CD4-positive, alpha-beta T cell (primary cell): ENCODE data around the gene CDC20. TPM values are rescaled to one million over a fixed set of nuclear protein-coding genes. Genes with fewer than 3 reads are reported as not detected.

Source experiments
- ATAC-seq: fragments of 200-7000 bp; cut with Tn5 transposase; one replicate; pipeline ENCODE4 v1.10.0; 2022; ENCODE audit warnings: mild to moderate bottlenecking; ENCODE audit not compliant: poor library complexity
- CTCF ChIA-PET: fragments of 350-600 bp; sonication (Branson Sonifier 250); formaldehyde crosslinking; loops from one replicate; lab custom pipeline; 2021; ENCODE audit warnings: antibody characterized with exemption, inconsistent platforms; lab: Charles Lee
- POLR2A ChIA-PET: fragments of 350-600 bp; sonication (Branson Sonifier 250); formaldehyde crosslinking; loops from one replicate; lab custom pipeline; 2021; ENCODE audit warnings: antibody characterized with exemption, inconsistent platforms; lab: Charles Lee
- DNase-seq, 14 experiments: peaks; one replicate each; pipeline ENCODE4 v3.0.0-alpha.2; 2013 to 2020; ENCODE audit warnings: mixed read lengths in 2 of 14
- H3K27ac ChIP-seq, 2 donors: one replicate each; pipeline versions ENCODE4 v1.5.1 to v1.7.0; 2013; ENCODE audit warnings: low read length in 2 of 2, low read depth in 1 of 2, mild to moderate bottlenecking in 1 of 2
- H3K27me3 ChIP-seq, 2 experiments: 1 replicate in 1 of 2; 2 replicates in 1 of 2; pipeline versions ENCODE4 v1.6.1 to v1.7.0; 2013; ENCODE audit warnings: low read length in 2 of 2, control low read depth in 1 of 2, mild to moderate bottlenecking in 1 of 2, moderate library complexity in 1 of 2; ENCODE audit not compliant: insufficient read depth in 2 of 2, control insufficient read depth in 1 of 2
- H3K36me3 ChIP-seq: one replicate; pipeline ENCODE4 v1.6.1; 2013; ENCODE audit warnings: low read length, control low read depth; ENCODE audit not compliant: insufficient read depth
- H3K4me1 ChIP-seq: one replicate; pipeline ENCODE4 v1.6.1; 2013; ENCODE audit warnings: low read length, control low read depth; ENCODE audit not compliant: insufficient read depth
- H3K4me3 ChIP-seq: one replicate; pipeline ENCODE4 v1.5.1; 2013; ENCODE audit warnings: mild to moderate bottlenecking, low read length, moderate library complexity
- H3K9me3 ChIP-seq, 2 experiments: 1 replicate in 1 of 2; 2 replicates in 1 of 2; pipeline versions ENCODE4 v1.6.1 to v1.7.0; 2013; ENCODE audit warnings: low read length in 2 of 2, mild to moderate bottlenecking in 2 of 2, control low read depth in 1 of 2, moderate library complexity in 1 of 2; ENCODE audit not compliant: control insufficient read depth in 1 of 2, insufficient read depth in 1 of 2
- H3K27ac Mint-ChIP-seq: one replicate; pipeline ENCODE4 v1.8.0; 2020; ENCODE audit warnings: mixed read lengths
- H3K27me3 Mint-ChIP-seq: one replicate; pipeline ENCODE4 v1.8.0; 2021; ENCODE audit warnings: mixed read lengths
- H3K36me3 Mint-ChIP-seq: one replicate; pipeline ENCODE4 v1.8.0; 2021; ENCODE audit warnings: low read depth, mixed read lengths
- H3K4me1 Mint-ChIP-seq: one replicate; pipeline ENCODE4 v1.8.0; 2021; ENCODE audit warnings: low read depth, mixed read lengths
- H3K4me3 Mint-ChIP-seq: one replicate; pipeline ENCODE4 v1.8.0; 2020; ENCODE audit warnings: mild to moderate bottlenecking, mixed read lengths
- H3K9me3 Mint-ChIP-seq: one replicate; pipeline ENCODE4 v1.8.0; 2020; ENCODE audit warnings: mixed read lengths
- intact Hi-C, 2 experiments: fragments of 100-400 bp; cut with DNase I in 1 of 2; cut with micrococcal nuclease in 1 of 2; formaldehyde crosslinking; loops; one replicate each; pipeline versions ENCODE4 v1.15.1 to v1.9.0; 2023 to 2025; cut with DNase I, micrococcal nuclease
- total RNA-seq, 174 experiments: library from RNA in 2 of 174; stranded (reverse) in 2 of 174; gene quantifications; one replicate each; pipeline ENCODE4 v1.2.3 and lab custom pipeline; 2021 to 2026
- TF ChIP-seq, protein P1 (sequence below): fragments of 200-600 bp; IDR thresholded peaks from one replicate; pipeline ENCODE4 v1.8.0; 2022; ENCODE audit warnings: antibody characterized with exemption, mild to moderate bottlenecking

CDC20 gene
- total RNA-seq, 2 experiments from 2014 or later, result 1.1 to 1.8 TPM

DNA sequence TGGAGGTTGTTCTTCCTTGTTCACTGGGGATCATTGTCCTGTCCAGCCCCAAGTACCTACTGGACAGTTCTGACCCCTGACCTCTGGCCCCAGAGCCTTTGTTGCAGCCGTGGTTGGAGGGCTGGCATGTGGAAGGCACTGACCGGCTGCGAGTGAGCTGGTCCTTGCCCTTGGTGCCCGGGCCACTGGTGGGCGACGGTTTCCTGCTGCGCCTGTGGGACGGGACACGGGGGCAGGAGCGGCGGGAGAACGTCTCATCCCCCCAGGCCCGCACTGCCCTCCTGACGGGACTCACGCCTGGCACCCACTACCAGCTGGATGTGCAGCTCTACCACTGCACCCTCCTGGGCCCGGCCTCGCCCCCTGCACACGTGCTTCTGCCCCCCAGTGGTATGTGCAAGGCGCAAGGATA, 46.6 kb upstream of the CDC20 start:
- H3K4me3 Mint-ChIP-seq, result no peak overlapping the region
- POLR2A ChIA-PET, result no interaction called here
- H3K27me3 Mint-ChIP-seq, result no peaks in the 10 kb centered on the region
- Histone ChIP-seq H3K27me3 (no peaks in the 10 kb centered on the region), H3K27ac (no peak overlapping the region), H3K9me3 (no peaks in the 10 kb centered on the region), H3K36me3 (no peaks in the 10 kb centered on the region), H3K4me3 (no peak overlapping the region), H3K4me1 (no peaks in the 10 kb centered on the region)
- TF ChIP-seq, protein P1, sequence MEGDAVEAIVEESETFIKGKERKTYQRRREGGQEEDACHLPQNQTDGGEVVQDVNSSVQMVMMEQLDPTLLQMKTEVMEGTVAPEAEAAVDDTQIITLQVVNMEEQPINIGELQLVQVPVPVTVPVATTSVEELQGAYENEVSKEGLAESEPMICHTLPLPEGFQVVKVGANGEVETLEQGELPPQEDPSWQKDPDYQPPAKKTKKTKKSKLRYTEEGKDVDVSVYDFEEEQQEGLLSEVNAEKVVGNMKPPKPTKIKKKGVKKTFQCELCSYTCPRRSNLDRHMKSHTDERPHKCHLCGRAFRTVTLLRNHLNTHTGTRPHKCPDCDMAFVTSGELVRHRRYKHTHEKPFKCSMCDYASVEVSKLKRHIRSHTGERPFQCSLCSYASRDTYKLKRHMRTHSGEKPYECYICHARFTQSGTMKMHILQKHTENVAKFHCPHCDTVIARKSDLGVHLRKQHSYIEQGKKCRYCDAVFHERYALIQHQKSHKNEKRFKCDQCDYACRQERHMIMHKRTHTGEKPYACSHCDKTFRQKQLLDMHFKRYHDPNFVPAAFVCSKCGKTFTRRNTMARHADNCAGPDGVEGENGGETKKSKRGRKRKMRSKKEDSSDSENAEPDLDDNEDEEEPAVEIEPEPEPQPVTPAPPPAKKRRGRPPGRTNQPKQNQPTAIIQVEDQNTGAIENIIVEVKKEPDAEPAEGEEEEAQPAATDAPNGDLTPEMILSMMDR, result no peak
- DNase-seq (no peak), ATAC-seq (no peak)
- H3K9me3 Mint-ChIP-seq, result no peaks in the 10 kb centered on the region
- no peak overlapping the region for H3K27ac Mint-ChIP-seq
- H3K4me1 Mint-ChIP-seq, result no peaks in the 10 kb centered on the region
- no peaks in the 10 kb centered on the region for H3K36me3 Mint-ChIP-seq
- intact Hi-C loops, result no loop called here
- CTCF ChIA-PET, result no interaction called here

DNA sequence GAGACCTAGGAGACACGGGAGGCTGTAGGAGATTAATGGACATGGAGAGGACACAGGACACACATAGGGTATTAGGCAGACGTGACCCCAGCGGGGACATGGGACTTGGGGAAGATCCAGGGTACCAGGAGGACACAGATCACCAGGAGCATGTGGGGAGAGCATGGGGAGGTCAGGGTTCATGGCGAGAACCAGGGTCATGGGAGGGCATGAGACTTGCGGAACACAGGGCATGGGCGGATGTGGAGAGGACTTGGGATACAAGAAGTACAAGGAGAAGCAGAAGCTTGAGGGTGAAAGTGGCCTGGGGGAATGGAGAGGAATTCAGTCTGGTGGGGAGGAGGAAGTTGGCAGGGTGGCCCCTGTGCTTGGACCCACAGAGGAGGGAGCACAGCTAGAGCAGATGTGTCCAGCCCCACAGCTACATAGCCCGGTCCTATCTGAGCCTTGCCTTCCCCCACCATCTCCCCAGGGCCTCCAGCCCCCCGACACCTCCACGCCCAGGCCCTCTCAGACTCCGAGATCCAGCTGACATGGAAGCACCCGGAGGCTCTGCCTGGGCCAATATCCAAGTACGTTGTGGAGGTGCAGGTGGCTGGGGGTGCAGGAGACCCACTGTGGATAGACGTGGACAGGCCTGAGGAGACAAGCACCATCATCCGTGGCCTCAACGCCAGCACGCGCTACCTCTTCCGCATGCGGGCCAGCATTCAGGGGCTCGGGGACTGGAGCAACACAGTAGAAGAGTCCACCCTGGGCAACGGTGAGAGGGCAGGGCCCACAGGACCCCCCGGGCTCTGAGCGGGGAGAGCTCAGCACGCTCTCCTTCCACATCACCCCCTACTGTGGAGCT, 45.9 kb upstream of the CDC20 start:
- ATAC-seq (no peak), DNase-seq (no peak)
- H3K36me3 Mint-ChIP-seq, result no peaks in the 10 kb centered on the region
- ChIA-PET POLR2A (no interaction called here), CTCF (no interaction called here)
- Histone ChIP-seq H3K9me3 (no peaks in the 10 kb centered on the region), H3K36me3 (no peaks in the 10 kb centered on the region), H3K4me1 (no peaks in the 10 kb centered on the region), H3K27ac (no peak overlapping the region), H3K27me3 (no peaks in the 10 kb centered on the region), H3K4me3 (no peak overlapping the region)
- TF ChIP-seq, protein P1, result no peak
- intact Hi-C loops, result no loop called here
- no peak overlapping the region for H3K27ac Mint-ChIP-seq
- H3K4me1 Mint-ChIP-seq, result no peaks in the 10 kb centered on the region
- no peaks in the 10 kb centered on the region for H3K27me3 Mint-ChIP-seq
- H3K4me3 Mint-ChIP-seq, result no peak overlapping the region
- H3K9me3 Mint-ChIP-seq, result no peaks in the 10 kb centered on the region

DNA sequence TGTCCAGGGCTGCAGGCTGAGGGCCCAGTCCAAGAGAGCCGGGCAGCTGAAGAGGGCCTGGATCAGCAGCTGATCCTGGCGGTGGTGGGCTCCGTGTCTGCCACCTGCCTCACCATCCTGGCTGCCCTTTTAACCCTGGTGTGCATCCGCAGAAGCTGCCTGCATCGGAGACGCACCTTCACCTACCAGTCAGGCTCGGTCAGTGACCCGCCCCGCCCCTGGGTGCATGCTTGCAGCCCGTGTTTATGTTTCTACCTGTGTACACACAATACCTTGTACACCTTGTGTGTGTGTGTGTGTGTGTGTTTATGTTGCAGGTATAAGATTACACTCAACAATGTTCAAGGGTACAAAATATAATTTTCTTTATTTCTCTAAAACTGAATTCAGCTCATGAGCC, 45.0 kb upstream of the CDC20 start:
- Mint-ChIP-seq H3K4me1 (no peaks in the 10 kb centered on the region), H3K27me3 (no peaks in the 10 kb centered on the region), H3K27ac (no peak overlapping the region), H3K36me3 (no peaks in the 10 kb centered on the region), H3K9me3 (no peaks in the 10 kb centered on the region), H3K4me3 (no peak overlapping the region)
- no peaks in the 10 kb centered on the region for H3K9me3 ChIP-seq
- ATAC-seq (no peak), DNase-seq (no peak)
- H3K27me3 ChIP-seq, result no peaks in the 10 kb centered on the region
- ChIA-PET CTCF (no interaction called here), POLR2A (no interaction called here)
- TF ChIP-seq, protein P1, result no peak
- no peak overlapping the region for H3K27ac ChIP-seq
- intact Hi-C loops, result no loop called here
- H3K36me3 ChIP-seq, result no peaks in the 10 kb centered on the region
- H3K4me1 ChIP-seq, result no peaks in the 10 kb centered on the region
- no peak overlapping the region for H3K4me3 ChIP-seq
